CD4-positive, CD25-positive, alpha-beta regulatory T cell (primary cell): Measurements from ENCODE around the gene TTLL8. TPM values are rescaled to one million over a fixed set of nuclear protein-coding genes. Genes with fewer than 3 reads are reported as not detected.
"Not testable (repeated sequence)": the region's sequence is repeated elsewhere in the genome, so short reads cannot be mapped to it uniquely, and the experiment has no call there.

Experiments used
- ATAC-seq, 2 donors: fragments of 150-1000 bp; cut with Tn5 transposase; one replicate each; pipeline ENCODE4 v1.10.0; 2021; ENCODE audit warnings: low read depth in 2 of 2, moderate number of reproducible peaks in 2 of 2, moderate library complexity in 1 of 2
- DNase-seq, 3 donors: peaks; one replicate each; pipeline versions ENCODE4 v3.0.0 to v3.0.0-alpha.2; 2012 to 2022; ENCODE audit warnings: mixed read lengths in 1 of 3
- H3K27ac ChIP-seq: one replicate; pipeline ENCODE4 v1.7.0; 2013; ENCODE audit warnings: mild to moderate bottlenecking, low read length; ENCODE audit not compliant: insufficient read depth, poor library complexity, severe bottlenecking
- H3K27me3 ChIP-seq: one replicate; pipeline ENCODE4 v1.7.0; 2013; ENCODE audit warnings: low read length; ENCODE audit not compliant: control insufficient read depth, insufficient read depth
- H3K36me3 ChIP-seq: one replicate; pipeline ENCODE4 v1.7.0; 2013; ENCODE audit warnings: mild to moderate bottlenecking, low read length, moderate library complexity; ENCODE audit not compliant: control insufficient read depth, insufficient read depth
- H3K4me1 ChIP-seq: 2 replicates; pipeline ENCODE4 v1.7.0; 2013; ENCODE audit warnings: mild to moderate bottlenecking, low read length; ENCODE audit not compliant: insufficient read depth, control insufficient read depth, poor library complexity, severe bottlenecking
- H3K4me3 ChIP-seq: one replicate; pipeline ENCODE4 v1.7.0; 2013; ENCODE audit warnings: low read depth, mild to moderate bottlenecking, low read length, moderate library complexity
- H3K9me3 ChIP-seq, 2 experiments: 1 replicate in 1 of 2; 2 replicates in 1 of 2; pipeline ENCODE4 v1.7.0; 2013; ENCODE audit warnings: low read length in 2 of 2, mild to moderate bottlenecking in 1 of 2, moderate library complexity in 1 of 2; ENCODE audit not compliant: control insufficient read depth in 2 of 2
- H3K27ac Mint-ChIP-seq, 3 donors: one replicate each; pipeline ENCODE4 v1.8.0; 2020 to 2022; ENCODE audit warnings: mild to moderate bottlenecking in 3 of 3, mixed read lengths in 3 of 3, moderate library complexity in 2 of 3
- H3K27me3 Mint-ChIP-seq: one replicate; pipeline ENCODE4 v1.8.0; 2022; ENCODE audit warnings: mild to moderate bottlenecking, mixed read lengths
- H3K36me3 Mint-ChIP-seq: one replicate; pipeline ENCODE4 v1.8.0; 2020; ENCODE audit warnings: mixed read lengths
- H3K4me1 Mint-ChIP-seq, 4 donors: one replicate each; pipeline ENCODE4 v1.8.0; 2020 to 2022; ENCODE audit warnings: mixed read lengths in 4 of 4, mild to moderate bottlenecking in 1 of 4
- H3K4me3 Mint-ChIP-seq, 4 donors: one replicate each; pipeline ENCODE4 v1.8.0; 2020 to 2022; ENCODE audit warnings: mild to moderate bottlenecking in 4 of 4, mixed read lengths in 4 of 4, moderate library complexity in 3 of 4
- H3K9me3 Mint-ChIP-seq, 7 donors: one replicate each; pipeline ENCODE4 v1.8.0; 2020 to 2022; ENCODE audit warnings: mixed read lengths in 7 of 7, mild to moderate bottlenecking in 3 of 7, moderate library complexity in 2 of 7
- polyA plus RNA-seq, 4 donors: library from polyadenylated mRNA; unstranded; fragments of 300-500 nt; fragmentation: Illumina TruSeq; gene quantifications; one replicate each; pipeline ENCODE4 v1.2.3, GENCODE V29; 2021
- total RNA-seq: library from RNA; stranded (reverse); gene quantifications from one replicate; pipeline ENCODE4 v1.2.3, GENCODE V29; 2022

Gene TTLL8
- total and polyA plus RNA-seq, 5 donors from 2014 or later: not detected

GRCh38 chr22:50086975-50087374 is 28.9 kb upstream of the TTLL8 start:
- peaks cover 14% of the 10 kb centered on the region for H3K27me3 Mint-ChIP-seq
- not testable (repeated sequence) for H3K27ac ChIP-seq, H3K27me3 ChIP-seq, H3K4me1 Mint-ChIP-seq, H3K4me1 ChIP-seq, H3K4me3 ChIP-seq, H3K4me3 Mint-ChIP-seq, H3K36me3 ChIP-seq, ATAC-seq, H3K36me3 Mint-ChIP-seq, DNase-seq
- H3K9me3 ChIP-seq: peaks cover 2 to 11% of the 10 kb centered on the region in 2 experiments
- H3K27ac Mint-ChIP-seq: peak overlapping the region in 1 of 3 donors; percentile 7
- peaks cover 0 to 12% (median 8%) of the 10 kb centered on the region in 7 donors for H3K9me3 Mint-ChIP-seq

DNA sequence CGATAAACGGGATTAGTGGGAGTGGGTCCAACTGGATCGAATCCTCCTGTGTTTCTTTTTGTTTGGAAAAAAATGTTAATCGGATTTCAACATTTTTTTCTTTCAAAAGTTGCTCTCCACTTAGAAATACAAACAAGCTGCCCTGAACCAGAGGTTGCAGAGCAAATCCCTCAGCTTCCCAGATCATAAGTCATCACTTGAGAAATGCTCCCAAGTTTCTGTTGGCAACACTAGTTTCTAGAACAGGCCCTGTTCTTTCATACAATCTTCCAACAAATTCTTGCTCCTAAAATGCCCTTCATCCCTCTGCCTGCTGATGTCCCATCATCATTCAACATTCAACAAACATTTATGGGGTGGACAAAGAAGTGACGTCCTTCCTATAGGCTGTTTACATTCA is 28.4 kb upstream of the TTLL8 start:
- peaks cover 3% of the 10 kb centered on the region for H3K36me3 Mint-ChIP-seq
- Histone ChIP-seq H3K27me3 (peaks cover 5% of the 10 kb centered on the region), H3K9me3 (peaks cover 2 to 11% of the 10 kb centered on the region in 2 experiments), H3K27ac (no peak overlapping the region), H3K4me3 (no peak overlapping the region), H3K36me3 (no peaks in the 10 kb centered on the region), H3K4me1 (peaks cover 9% of the 10 kb centered on the region)
- DNase-seq: no peak
- ATAC-seq: no peak
- H3K4me3 Mint-ChIP-seq: no peak overlapping the region
- H3K27me3 Mint-ChIP-seq: peaks cover 14% of the 10 kb centered on the region
- H3K4me1 Mint-ChIP-seq: peaks cover 0 to 5% (median 3%) of the 10 kb centered on the region in 4 donors
- H3K9me3 Mint-ChIP-seq: peaks cover 0 to 12% (median 8%) of the 10 kb centered on the region in 7 donors
- H3K27ac Mint-ChIP-seq: no peak overlapping the region

- ATAC-seq (peak; percentile 31 to 33), DNase-seq (peak in 1 of 3 donors; percentile 27)
- peaks cover 9% of the 10 kb centered on the region for H3K4me1 ChIP-seq
- H3K27ac ChIP-seq: no peak within 1 kb of the TSS
- H3K4me3 ChIP-seq: peak within 1 kb of the TSS; percentile 24
- peaks cover 5% of the 10 kb centered on the region for H3K27me3 ChIP-seq
- Mint-ChIP-seq H3K27me3 (peaks cover 24% of the 10 kb centered on the region), H3K4me1 (peaks cover 0 to 5% (median 3%) of the 10 kb centered on the region in 4 donors), H3K4me3 (peak within 1 kb of the TSS in 2 of 4 donors; percentile 50 to 79), H3K27ac (no peak within 1 kb of the TSS), H3K36me3 (peaks cover 3% of the 10 kb centered on the region), H3K9me3 (peaks cover 0 to 10% (median 8%) of the 10 kb centered on the region in 7 donors)
- no peaks in the 10 kb centered on the region for H3K36me3 ChIP-seq
- peaks cover 2 to 11% of the 10 kb centered on the region in 2 experiments for H3K9me3 ChIP-seq
These were observed 27.3 kb upstream of the TTLL8 start, which contains the start of gene MLC1 for GRCh38 chr22:50085211-50085972. TSS of gene MLC1 (minus strand) at chr22:50085426. CDS start at chr22:50084902, 524 bp downstream.

DNA sequence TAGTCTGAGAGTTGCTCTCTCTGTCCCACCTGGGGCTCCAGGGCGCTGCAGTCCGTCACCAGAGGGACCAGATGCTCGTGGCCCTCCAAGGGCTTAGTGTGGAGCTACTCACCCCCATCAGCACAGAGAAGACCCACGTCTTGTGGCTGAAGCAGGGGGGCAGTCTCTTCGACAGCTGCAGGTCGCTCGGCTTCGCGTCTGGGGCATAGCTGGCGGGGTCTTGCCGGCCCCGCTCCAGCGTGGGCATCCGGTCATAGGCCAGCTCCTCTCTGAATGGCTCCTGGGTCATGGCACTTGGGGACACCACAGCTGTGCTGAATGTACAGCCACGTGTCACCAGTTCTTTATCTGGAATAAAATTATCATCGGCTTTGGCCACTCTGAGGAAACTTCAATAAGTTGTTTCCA is 26.5 kb upstream of the TTLL8 start:
- H3K36me3 ChIP-seq: no peaks in the 10 kb centered on the region
- DNase-seq: no peak
- H3K9me3 ChIP-seq: peaks cover 2 to 11% of the 10 kb centered on the region in 2 experiments
- H3K27me3 ChIP-seq: peaks cover 5% of the 10 kb centered on the region
- ATAC-seq: no peak
- no peak overlapping the region for H3K4me3 ChIP-seq
- H3K4me1 ChIP-seq: peaks cover 9% of the 10 kb centered on the region
- peaks cover 24% of the 10 kb centered on the region for H3K27me3 Mint-ChIP-seq
- H3K4me1 Mint-ChIP-seq: peaks cover 0 to 5% (median 3%) of the 10 kb centered on the region in 4 donors
- H3K36me3 Mint-ChIP-seq: peaks cover 3% of the 10 kb centered on the region
- H3K4me3 Mint-ChIP-seq: peak overlapping the region in 1 of 4 donors; percentile 50
- H3K27ac Mint-ChIP-seq: no peak overlapping the region
- no peak overlapping the region for H3K27ac ChIP-seq
- peaks cover 0 to 10% (median 8%) of the 10 kb centered on the region in 7 donors for H3K9me3 Mint-ChIP-seq

DNA sequence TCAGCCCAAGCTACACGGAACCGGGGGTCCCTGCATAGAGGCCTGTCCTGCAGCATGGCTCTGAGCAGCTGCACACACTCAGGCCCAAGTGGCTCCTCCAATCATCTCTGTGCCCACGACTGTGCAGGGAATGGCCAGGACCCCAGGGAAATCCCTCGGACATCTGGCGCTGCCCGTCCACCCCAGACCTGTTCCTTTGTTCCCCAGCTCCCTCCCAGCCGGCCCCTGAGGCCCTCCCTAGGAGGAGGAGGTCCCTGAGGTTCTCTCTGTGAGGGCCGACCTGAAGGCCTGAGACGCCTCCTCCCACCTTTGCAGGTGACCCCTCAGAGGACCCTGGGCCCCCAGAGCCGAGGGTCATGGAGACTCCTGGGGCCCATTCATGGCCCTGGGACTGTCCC is 26.0 kb upstream of the TTLL8 start:
- H3K4me1 ChIP-seq: peaks cover 9% of the 10 kb centered on the region
- Mint-ChIP-seq H3K4me1 (peaks cover 0 to 5% (median 3%) of the 10 kb centered on the region in 4 donors), H3K27me3 (peaks cover 24% of the 10 kb centered on the region), H3K9me3 (peaks cover 0 to 9% (median 6%) of the 10 kb centered on the region in 7 donors), H3K27ac (no peak overlapping the region), H3K4me3 (no peak overlapping the region), H3K36me3 (peaks cover 3% of the 10 kb centered on the region)
- H3K4me3 ChIP-seq: no peak overlapping the region
- no peak overlapping the region for H3K27ac ChIP-seq
- no peak for DNase-seq
- H3K27me3 ChIP-seq: peaks cover 5% of the 10 kb centered on the region
- no peaks in the 10 kb centered on the region for H3K36me3 ChIP-seq
- H3K9me3 ChIP-seq: peaks cover 2 to 11% of the 10 kb centered on the region in 2 experiments
- ATAC-seq: no peak

GRCh38 chr22:50083462-50084079 is 25.5 kb upstream of the TTLL8 start:
- H3K27ac ChIP-seq: no peak overlapping the region
- Mint-ChIP-seq H3K4me1 (peaks cover 0 to 5% (median 3%) of the 10 kb centered on the region in 4 donors), H3K36me3 (peaks cover 3% of the 10 kb centered on the region), H3K9me3 (peaks cover 0 to 9% (median 6%) of the 10 kb centered on the region in 7 donors), H3K27ac (no peak overlapping the region), H3K4me3 (no peak overlapping the region), H3K27me3 (peaks cover 24% of the 10 kb centered on the region)
- peaks cover 2 to 11% of the 10 kb centered on the region in 2 experiments for H3K9me3 ChIP-seq
- H3K4me3 ChIP-seq: no peak overlapping the region
- ATAC-seq (no peak), DNase-seq (no peak)
- peaks cover 5% of the 10 kb centered on the region for H3K27me3 ChIP-seq
- no peaks in the 10 kb centered on the region for H3K36me3 ChIP-seq
- peaks cover 9% of the 10 kb centered on the region for H3K4me1 ChIP-seq

GRCh38 chr22:50082961-50083461 is 24.9 kb upstream of the TTLL8 start:
- Histone ChIP-seq H3K4me1 (peaks cover 9% of the 10 kb centered on the region), H3K4me3 (no peak overlapping the region), H3K27me3 (peaks cover 5% of the 10 kb centered on the region), H3K27ac (no peak overlapping the region), H3K36me3 (no peaks in the 10 kb centered on the region), H3K9me3 (peaks cover 2 to 11% of the 10 kb centered on the region in 2 experiments)
- Mint-ChIP-seq H3K4me1 (peaks cover 0 to 5% (median 3%) of the 10 kb centered on the region in 4 donors), H3K9me3 (peaks cover 0 to 9% (median 6%) of the 10 kb centered on the region in 7 donors), H3K27ac (no peak overlapping the region), H3K27me3 (peaks cover 24% of the 10 kb centered on the region), H3K4me3 (peak overlapping the region in 1 of 4 donors; percentile 28), H3K36me3 (peaks cover 3% of the 10 kb centered on the region)
- DNase-seq (no peak), ATAC-seq (no peak)
